DOHH2 (cell line): ENCODE results near the gene TRAM1L1.

Experiments used
- H3F3A ChIP-seq: fragments of 200-600 bp; sonication (generic), shearing (Covaris generic); 2 replicates; pipeline ENCODE4 v1.6.0; 2016; ENCODE audit warnings: antibody characterized with exemption, mild to moderate bottlenecking; ENCODE audit not compliant: control insufficient read depth, insufficient read depth
- H3K27ac ChIP-seq: fragments of 200-600 bp; sonication (generic); 2 replicates; pipeline ENCODE4 v1.5.1; 2014; ENCODE audit warnings: low read depth, mild to moderate bottlenecking, low read length, moderate library complexity
- H3K27me3 ChIP-seq: fragments of 200-600 bp; sonication (generic); 2 replicates; pipeline ENCODE4 v1.6.1; 2014; ENCODE audit warnings: mild to moderate bottlenecking, low read length, mixed read lengths; ENCODE audit not compliant: control insufficient read depth
- H3K36me3 ChIP-seq: fragments of 200-600 bp; sonication (generic); 2 replicates; pipeline ENCODE4 v1.6.1; 2014; ENCODE audit warnings: mild to moderate bottlenecking, low read length, moderate library complexity, mixed read lengths; ENCODE audit not compliant: control insufficient read depth
- H3K4me1 ChIP-seq: fragments of 200-600 bp; sonication (generic); 2 replicates; pipeline ENCODE4 v1.6.1; 2014; ENCODE audit warnings: mild to moderate bottlenecking, low read length, mixed read lengths; ENCODE audit not compliant: control insufficient read depth
- H3K4me2 ChIP-seq: fragments of 200-600 bp; sonication (generic); 2 replicates; pipeline ENCODE4 v1.6.0; 2014; ENCODE audit warnings: mild to moderate bottlenecking, low read length, moderate library complexity
- H3K4me3 ChIP-seq: fragments of 200-600 bp; sonication (generic); 2 replicates; pipeline ENCODE4 v1.5.1; 2014; ENCODE audit warnings: mild to moderate bottlenecking, low read length, mixed read lengths
- H3K79me2 ChIP-seq: fragments of 200-600 bp; sonication (generic); 2 replicates; pipeline ENCODE4 v1.6.1; 2014; ENCODE audit warnings: mild to moderate bottlenecking, low read length, mixed read lengths; ENCODE audit not compliant: control insufficient read depth
- H3K9me2 ChIP-seq: fragments of 200-600 bp; sonication (generic); replicated peaks from 2 replicates; pipeline ENCODE4 v1.6.1; 2014; ENCODE audit warnings: mild to moderate bottlenecking, low read length, mixed read lengths; ENCODE audit not compliant: control insufficient read depth
- H3K9me3 ChIP-seq: fragments of 200-600 bp; sonication (generic); 2 replicates; pipeline ENCODE4 v1.6.1; 2014; ENCODE audit warnings: antibody characterized with exemption, low read length, mixed read lengths; ENCODE audit not compliant: control insufficient read depth, insufficient read depth
- H4K20me1 ChIP-seq: fragments of 200-600 bp; sonication (generic); 2 replicates; pipeline ENCODE4 v1.6.0; 2014; ENCODE audit warnings: low read depth, mild to moderate bottlenecking, antibody characterized with exemption, low read length, moderate library complexity; ENCODE audit not compliant: control insufficient read depth, insufficient read depth
- CTCF ChIP-seq: fragments of 200-600 bp; sonication (generic); IDR thresholded peaks from one replicate; pipeline ENCODE4 v1.5.1; 2014; ENCODE audit warnings: antibody characterized with exemption, mild to moderate bottlenecking, low read depth, low read length; ENCODE audit not compliant: poor library complexity, severe bottlenecking
- EZH2phosphoT487 ChIP-seq: fragments of 200-600 bp; sonication (generic); IDR thresholded peaks from 2 replicates; pipeline ENCODE4 v1.6.1; 2017; ENCODE audit warnings: borderline replicate concordance, mild to moderate bottlenecking, antibody characterized with exemption, low read length, moderate library complexity, mixed read lengths

TRAM1L1 gene

GRCh38 chr4:117063961-117064696 is 21.2 kb downstream of the TRAM1L1 start:
- Histone ChIP-seq H3K4me2 (no peak overlapping the region), H3K79me2 (no peaks in the 10 kb centered on the region), H3K4me3 (no peak overlapping the region), H3K27me3 (no peaks in the 10 kb centered on the region), H3K9me3 (no peaks in the 10 kb centered on the region), H4K20me1 (no peaks in the 10 kb centered on the region), H3K4me1 (no peaks in the 10 kb centered on the region), H3K36me3 (no peaks in the 10 kb centered on the region), H3K9me2 (no peaks in the 10 kb centered on the region), H3K27ac (no peak overlapping the region), H3F3A (no peaks in the 10 kb centered on the region)
- TF ChIP-seq CTCF (no peak), EZH2phosphoT487 (no peak)

- H3K9me2 ChIP-seq, result no peaks in the 10 kb centered on the region
Measured at GRCh38 chr4:117042962-117043361, 42.4 kb downstream of the TRAM1L1 start.

More at GRCh38 chr4:117042962-117043361, 42.4 kb downstream of the TRAM1L1 start:
- H3K36me3 ChIP-seq, result no peaks in the 10 kb centered on the region
- TF ChIP-seq CTCF (no peak), EZH2phosphoT487 (no peak)
- no peaks in the 10 kb centered on the region for H3K4me1 ChIP-seq
- no peaks in the 10 kb centered on the region for H4K20me1 ChIP-seq
- H3K4me3 ChIP-seq, result no peak overlapping the region
- no peaks in the 10 kb centered on the region for H3K27me3 ChIP-seq
- H3F3A ChIP-seq, result no peaks in the 10 kb centered on the region
- no peak overlapping the region for H3K27ac ChIP-seq
- H3K4me2 ChIP-seq, result no peak overlapping the region
- no peaks in the 10 kb centered on the region for H3K79me2 ChIP-seq
- no peaks in the 10 kb centered on the region for H3K9me3 ChIP-seq
